Skeletal muscle satellite cell (primary cell): ENCODE results near the gene NOXO1.
"Not testable (repeated sequence)": the region's sequence is repeated elsewhere in the genome, so short reads cannot be mapped to it uniquely, and the experiment has no call there.

Experiments
- H3K27me3 ChIP-seq: 2 replicates; pipeline ENCODE4 v1.7.0; 2013; ENCODE audit warnings: low read length; ENCODE audit not compliant: control insufficient read depth, insufficient read depth
- H3K36me3 ChIP-seq: 2 replicates; pipeline ENCODE4 v1.7.0; 2013; ENCODE audit warnings: mild to moderate bottlenecking, control low read depth, low read length; ENCODE audit not compliant: insufficient read depth
- H3K4me1 ChIP-seq: 2 replicates; pipeline ENCODE4 v1.7.0; 2013; ENCODE audit warnings: low read length; ENCODE audit not compliant: control insufficient read depth, insufficient read depth
- H3K4me2 ChIP-seq: 2 replicates; pipeline ENCODE4 v1.7.0; 2013; ENCODE audit warnings: mild to moderate bottlenecking, low read length
- H3K4me3 ChIP-seq: 2 replicates; pipeline ENCODE4 v1.7.0; 2013; ENCODE audit warnings: low read length
- H3K9ac ChIP-seq: 2 replicates; pipeline ENCODE4 v1.7.0; 2013; ENCODE audit warnings: mild to moderate bottlenecking, low read depth, low read length, moderate library complexity
- H3K9me3 ChIP-seq: replicated peaks from 2 replicates; pipeline ENCODE4 v1.7.0; 2013; ENCODE audit warnings: mild to moderate bottlenecking, control low read depth, low read length

NOXO1 gene

GRCh38 chr16:2023092-2024031, 42.1 kb upstream of the NOXO1 start:
- Histone ChIP-seq H3K36me3 (no peaks in the 10 kb centered on the region), H3K9me3 (no peaks in the 10 kb centered on the region), H3K4me1 (peaks cover 37% of the 10 kb centered on the region), H3K27me3 (peaks cover 3% of the 10 kb centered on the region), H3K9ac (peak overlapping the region; percentile 46), H3K4me3 (peak overlapping the region; percentile 57), H3K4me2 (peak overlapping the region; percentile 84)

- Histone ChIP-seq H3K36me3 (no peaks in the 10 kb centered on the region), H3K4me1 (peaks cover 37% of the 10 kb centered on the region), H3K27me3 (peaks cover 3% of the 10 kb centered on the region), H3K9me3 (no peaks in the 10 kb centered on the region), H3K4me2 (peak overlapping the region; percentile 84), H3K4me3 (peak overlapping the region; percentile 57), H3K9ac (peak overlapping the region; percentile 46)
Observed at GRCh38 chr16:2022723-2023091, 41.4 kb upstream of the NOXO1 start.

- peaks cover 3% of the 10 kb centered on the region for H3K27me3 ChIP-seq
- H3K4me2 ChIP-seq, result peak overlapping the region; percentile 73
- peak overlapping the region; percentile 45 for H3K4me3 ChIP-seq
- H3K9me3 ChIP-seq, result no peaks in the 10 kb centered on the region
- H3K9ac ChIP-seq, result no peak overlapping the region
- H3K4me1 ChIP-seq, result peaks cover 27% of the 10 kb centered on the region
- H3K36me3 ChIP-seq, result no peaks in the 10 kb centered on the region
Observed at GRCh38 chr16:2019921-2020831, 38.9 kb upstream of the NOXO1 start.

- Histone ChIP-seq H3K9me3 (no peaks in the 10 kb centered on the region), H3K9ac (no peak within 1 kb of the TSS), H3K4me3 (peak within 1 kb of the TSS; percentile 45), H3K4me1 (peaks cover 27% of the 10 kb centered on the region), H3K4me2 (peak within 1 kb of the TSS; percentile 73), H3K36me3 (no peaks in the 10 kb centered on the region), H3K27me3 (peaks cover 3% of the 10 kb centered on the region)
Observed at GRCh38 chr16:2019518-2019920, 38.2 kb upstream of the NOXO1 start, which contains the start of gene NPW. NPW (plus strand) TSS chr16:2019785.

DNA sequence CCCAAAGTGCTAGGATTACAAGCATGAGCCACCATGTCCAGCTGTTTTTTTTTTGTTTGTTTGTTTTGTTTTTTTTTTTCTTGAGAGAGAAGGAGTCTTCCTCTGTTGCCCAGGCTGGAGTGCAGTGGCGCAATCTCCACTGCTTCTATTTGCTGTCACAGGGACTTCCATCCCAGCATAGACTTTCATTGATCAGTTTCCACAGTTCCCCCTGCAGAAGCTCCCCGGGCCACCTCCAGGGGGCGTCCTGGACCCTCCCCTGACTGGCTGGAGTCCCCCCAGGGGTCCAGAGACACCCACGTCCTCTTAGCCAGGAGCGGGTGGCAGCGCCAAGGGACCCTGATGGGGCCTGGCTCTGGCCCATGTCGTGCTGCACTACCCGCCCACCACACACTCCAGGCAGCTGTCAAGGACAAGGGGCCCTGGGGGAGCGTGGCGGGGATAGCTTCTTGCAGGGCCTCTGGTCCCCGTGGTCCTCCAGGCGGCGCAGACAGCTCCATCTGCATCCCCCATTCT, 35.2 kb upstream of the NOXO1 start:
- no peaks in the 10 kb centered on the region for H3K9me3 ChIP-seq
- H3K4me2 ChIP-seq, result no peak overlapping the region
- H3K4me3 ChIP-seq, result no peak overlapping the region
- H3K36me3 ChIP-seq, result no peaks in the 10 kb centered on the region
- peaks cover 3% of the 10 kb centered on the region for H3K27me3 ChIP-seq
- peaks cover 15% of the 10 kb centered on the region for H3K4me1 ChIP-seq
- no peak overlapping the region for H3K9ac ChIP-seq

GRCh38 chr16:2015947-2016208, 34.6 kb upstream of the NOXO1 start:
- Histone ChIP-seq H3K4me1 (peaks cover 15% of the 10 kb centered on the region), H3K4me2 (no peak overlapping the region), H3K9me3 (no peaks in the 10 kb centered on the region), H3K36me3 (no peaks in the 10 kb centered on the region), H3K27me3 (peaks cover 3% of the 10 kb centered on the region), H3K9ac (no peak overlapping the region), H3K4me3 (no peak overlapping the region)

GRCh38 chr16:2015117-2015946, 34.1 kb upstream of the NOXO1 start:
- no peaks in the 10 kb centered on the region for H3K9me3 ChIP-seq
- peaks cover 2% of the 10 kb centered on the region for H3K27me3 ChIP-seq
- no peaks in the 10 kb centered on the region for H3K36me3 ChIP-seq
- no peak overlapping the region for H3K4me3 ChIP-seq
- H3K4me1 ChIP-seq, result peaks cover 15% of the 10 kb centered on the region
- no peak overlapping the region for H3K9ac ChIP-seq
- no peak overlapping the region for H3K4me2 ChIP-seq

DNA sequence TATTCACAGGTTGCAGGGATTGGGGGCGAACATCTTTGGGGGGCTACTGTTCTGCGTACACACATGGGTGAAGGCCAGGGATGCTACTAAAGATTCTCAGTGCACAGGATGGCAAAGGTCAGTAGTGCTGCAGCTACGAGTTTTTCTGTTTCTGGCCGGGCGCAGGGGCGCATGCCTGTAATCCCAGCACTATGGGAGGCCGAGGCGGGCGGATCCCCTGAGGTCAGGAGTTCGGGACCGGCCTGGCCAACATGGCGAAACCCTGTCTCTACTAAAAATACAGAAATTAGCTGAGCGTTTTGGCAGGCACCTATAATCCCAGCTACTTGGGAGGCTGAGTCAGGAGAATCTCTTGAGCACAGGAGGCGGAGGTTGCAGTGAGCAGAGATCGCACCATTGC, 32.3 kb upstream of the NOXO1 start:
- Histone ChIP-seq H3K4me1 (peaks cover 11% of the 10 kb centered on the region), H3K9ac (no peak overlapping the region), H3K27me3 (no peaks in the 10 kb centered on the region), H3K36me3 (no peaks in the 10 kb centered on the region), H3K4me3 (no peak overlapping the region), H3K4me2 (no peak overlapping the region), H3K9me3 (no peaks in the 10 kb centered on the region)

GRCh38 chr16:2011726-2012125, 30.5 kb upstream of the NOXO1 start:
- H3K4me2 ChIP-seq, H3K9me3 ChIP-seq, H3K9ac ChIP-seq, H3K4me3 ChIP-seq, H3K27me3 ChIP-seq, H3K36me3 ChIP-seq: not testable (repeated sequence)
- H3K4me1 ChIP-seq, result peaks cover 30% of the 10 kb centered on the region

- Histone ChIP-seq H3K9me3 (no peaks in the 10 kb centered on the region), H3K27me3 (no peaks in the 10 kb centered on the region), H3K4me2 (peak within 1 kb of the TSS; percentile 93), H3K36me3 (no peaks in the 10 kb centered on the region), H3K9ac (peak within 1 kb of the TSS; percentile 95), H3K4me3 (peak within 1 kb of the TSS; percentile 74), H3K4me1 (peaks cover 47% of the 10 kb centered on the region)
Observed at GRCh38 chr16:2009791-2010510, 28.7 kb upstream of the NOXO1 start, which contains the start of gene ZNF598. ZNF598 (minus strand) TSS chr16:2009821.
